ENCODE data around the gene DACT2. TPM values are rescaled to one million over a fixed set of nuclear protein-coding genes. Genes with fewer than 3 reads are reported as not detected.

The DACT2 gene
- total and polyA plus RNA-seq, 9 of the 15 experiments (the other 6 are each of a cell fraction or from before 2014, with no cell fraction given) = not detected

DNA sequence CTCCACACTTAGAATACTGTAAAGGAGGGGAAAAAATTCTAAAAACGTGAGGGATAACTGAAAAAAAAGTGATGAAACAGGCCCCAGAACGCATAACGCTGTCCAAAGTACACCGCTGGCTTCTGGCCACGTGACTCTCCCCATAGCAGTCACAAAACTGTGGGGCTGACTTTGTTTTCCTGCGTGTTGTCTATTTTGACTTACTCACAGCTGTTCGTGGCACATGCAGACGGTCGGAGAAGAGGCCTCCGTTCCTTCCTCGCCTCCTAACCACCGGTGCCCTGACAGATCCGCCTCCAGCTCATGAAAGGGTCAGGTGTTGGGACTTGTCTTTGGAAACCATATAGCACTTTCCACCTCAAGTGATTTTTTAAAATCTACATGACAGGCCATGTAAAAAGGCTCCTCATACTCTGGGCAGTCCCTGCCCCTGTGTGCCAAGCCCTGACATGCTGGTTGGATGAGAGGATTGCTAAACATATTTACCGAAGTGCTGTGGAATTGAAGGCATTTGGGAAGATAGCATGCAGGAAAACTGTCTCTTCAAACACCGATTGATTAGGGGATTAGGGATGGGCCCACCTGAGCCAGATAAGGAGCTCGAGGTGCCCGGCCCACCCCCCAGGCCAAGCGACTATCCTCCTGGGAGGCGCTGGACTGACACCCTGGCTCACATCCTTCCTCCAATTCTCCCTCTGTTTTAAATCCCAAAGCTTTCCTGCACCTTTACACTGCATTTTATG, 54.8 kb downstream of the DACT2 start (continued):
- TF ChIP-seq, protein P1, sequence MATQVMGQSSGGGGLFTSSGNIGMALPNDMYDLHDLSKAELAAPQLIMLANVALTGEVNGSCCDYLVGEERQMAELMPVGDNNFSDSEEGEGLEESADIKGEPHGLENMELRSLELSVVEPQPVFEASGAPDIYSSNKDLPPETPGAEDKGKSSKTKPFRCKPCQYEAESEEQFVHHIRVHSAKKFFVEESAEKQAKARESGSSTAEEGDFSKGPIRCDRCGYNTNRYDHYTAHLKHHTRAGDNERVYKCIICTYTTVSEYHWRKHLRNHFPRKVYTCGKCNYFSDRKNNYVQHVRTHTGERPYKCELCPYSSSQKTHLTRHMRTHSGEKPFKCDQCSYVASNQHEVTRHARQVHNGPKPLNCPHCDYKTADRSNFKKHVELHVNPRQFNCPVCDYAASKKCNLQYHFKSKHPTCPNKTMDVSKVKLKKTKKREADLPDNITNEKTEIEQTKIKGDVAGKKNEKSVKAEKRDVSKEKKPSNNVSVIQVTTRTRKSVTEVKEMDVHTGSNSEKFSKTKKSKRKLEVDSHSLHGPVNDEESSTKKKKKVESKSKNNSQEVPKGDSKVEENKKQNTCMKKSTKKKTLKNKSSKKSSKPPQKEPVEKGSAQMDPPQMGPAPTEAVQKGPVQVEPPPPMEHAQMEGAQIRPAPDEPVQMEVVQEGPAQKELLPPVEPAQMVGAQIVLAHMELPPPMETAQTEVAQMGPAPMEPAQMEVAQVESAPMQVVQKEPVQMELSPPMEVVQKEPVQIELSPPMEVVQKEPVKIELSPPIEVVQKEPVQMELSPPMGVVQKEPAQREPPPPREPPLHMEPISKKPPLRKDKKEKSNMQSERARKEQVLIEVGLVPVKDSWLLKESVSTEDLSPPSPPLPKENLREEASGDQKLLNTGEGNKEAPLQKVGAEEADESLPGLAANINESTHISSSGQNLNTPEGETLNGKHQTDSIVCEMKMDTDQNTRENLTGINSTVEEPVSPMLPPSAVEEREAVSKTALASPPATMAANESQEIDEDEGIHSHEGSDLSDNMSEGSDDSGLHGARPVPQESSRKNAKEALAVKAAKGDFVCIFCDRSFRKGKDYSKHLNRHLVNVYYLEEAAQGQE (IDR thresholded peaks at IDR 0.05; ENCODE audit: borderline replicate concordance) = peak; percentile 11; the same call in 1 of the 2 replicates
- TF ChIP-seq, protein P1 (CRISPR knock-in tag; IDR thresholded peaks at IDR 0.05; ENCODE audit: low read depth) = no peak
- no peak for TF ChIP-seq STAT5A (IDR thresholded peaks at IDR 0.05; ENCODE audit: borderline replicate concordance, low read length)
- TF ChIP-seq RBFOX2 (IDR thresholded peaks at IDR 0.05; ENCODE audit: low read depth, low read length) = no peak
- no peak for TF ChIP-seq ZNF277 (CRISPR knock-in tag; IDR thresholded peaks at IDR 0.05; ENCODE audit: borderline replicate concordance)
- TF ChIP-seq, protein P2, sequence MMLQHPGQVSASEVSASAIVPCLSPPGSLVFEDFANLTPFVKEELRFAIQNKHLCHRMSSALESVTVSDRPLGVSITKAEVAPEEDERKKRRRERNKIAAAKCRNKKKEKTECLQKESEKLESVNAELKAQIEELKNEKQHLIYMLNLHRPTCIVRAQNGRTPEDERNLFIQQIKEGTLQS (IDR thresholded peaks at IDR 0.05) = no peak
- TF ChIP-seq, protein P2 (CRISPR knock-in tag; conservative IDR thresholded peaks at IDR 0.05) = no peak
- TF ChIP-seq ZNF584 (CRISPR knock-in tag; IDR thresholded peaks at IDR 0.05; ENCODE audit: low read depth) = no peak
- no peak for TF ChIP-seq TAF15 (IDR thresholded peaks at IDR 0.05; ENCODE audit: low read depth, low read length)
- TF ChIP-seq CREB3L1 (IDR thresholded peaks at IDR 0.05; ENCODE audit: borderline replicate concordance, low read depth) = no peak
- no peak for TF ChIP-seq SLC30A9 (CRISPR knock-in tag; IDR thresholded peaks at IDR 0.05)
- no peak for TF ChIP-seq IFI16 (CRISPR knock-in tag; IDR thresholded peaks at IDR 0.05)
- TF ChIP-seq, protein P3, sequence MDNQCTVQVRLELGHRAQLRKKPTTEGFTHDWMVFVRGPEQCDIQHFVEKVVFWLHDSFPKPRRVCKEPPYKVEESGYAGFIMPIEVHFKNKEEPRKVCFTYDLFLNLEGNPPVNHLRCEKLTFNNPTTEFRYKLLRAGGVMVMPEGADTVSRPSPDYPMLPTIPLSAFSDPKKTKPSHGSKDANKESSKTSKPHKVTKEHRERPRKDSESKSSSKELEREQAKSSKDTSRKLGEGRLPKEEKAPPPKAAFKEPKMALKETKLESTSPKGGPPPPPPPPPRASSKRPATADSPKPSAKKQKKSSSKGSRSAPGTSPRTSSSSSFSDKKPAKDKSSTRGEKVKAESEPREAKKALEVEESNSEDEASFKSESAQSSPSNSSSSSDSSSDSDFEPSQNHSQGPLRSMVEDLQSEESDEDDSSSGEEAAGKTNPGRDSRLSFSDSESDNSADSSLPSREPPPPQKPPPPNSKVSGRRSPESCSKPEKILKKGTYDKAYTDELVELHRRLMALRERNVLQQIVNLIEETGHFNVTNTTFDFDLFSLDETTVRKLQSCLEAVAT (IDR thresholded peaks at IDR 0.05) = no peak
